Erythroblast (primary cell): ENCODE data around the gene TIMM10.

Experiments
- DNase-seq, 2 experiments: peaks; one replicate each; lab custom pipeline; 2025; lab: John Stamatoyannopoulos, UW
- GATA1 ChIP-seq: IDR thresholded peaks from 2 replicates; pipeline ENCODE4 v1.6.1; 2011; ENCODE audit warnings: low read depth, mild to moderate bottlenecking, control low read depth, low read length, moderate library complexity
- POLR2A ChIP-seq: IDR thresholded peaks from 2 replicates; pipeline ENCODE4 v1.6.1; 2011; ENCODE audit warnings: mild to moderate bottlenecking, low read length

TIMM10 gene

GRCh38 chr11:57529012-57529411 lies 1.5 kb downstream of the TIMM10 start:
- TF ChIP-seq GATA1 (no peak), POLR2A (no peak)
- no peak for DNase-seq

GRCh38 chr11:57527056-57527631 lies 3.4 kb downstream of the TIMM10 start:
- peak; percentile 75 to 88 for DNase-seq
- TF ChIP-seq GATA1 (no peak), POLR2A (no peak)

GRCh38 chr11:57523419-57523818 lies 7.1 kb downstream of the TIMM10 start:
- DNase-seq, result no peak
- TF ChIP-seq GATA1 (no peak), POLR2A (no peak)

- TF ChIP-seq POLR2A, result no peak
- no peak for TF ChIP-seq GATA1
- peak in 1 of 2 experiments; percentile 37 for DNase-seq
Observed at GRCh38 chr11:57521116-57521515, 9.4 kb downstream of the TIMM10 start.

- DNase-seq, result no peak
- TF ChIP-seq POLR2A, result no peak
- no peak for TF ChIP-seq GATA1
Observed at GRCh38 chr11:57516061-57516443, 14.5 kb downstream of the TIMM10 start.

- DNase-seq, result peak; percentile 73 to 78
- TF ChIP-seq GATA1, result no peak
- peak; percentile 67 for TF ChIP-seq POLR2A
Observed at GRCh38 chr11:57515332-57516060, 15.1 kb downstream of the TIMM10 start, which contains the start of gene SLC43A1. TSS of gene SLC43A1 (minus strand) at chr11:57515702. CDS start at chr11:57514111, 1,591 bp downstream.

- peak; percentile 64 to 74 for DNase-seq
- peak; percentile 3 for TF ChIP-seq POLR2A
- no peak for TF ChIP-seq GATA1
Observed at GRCh38 chr11:57514538-57515331, 15.8 kb downstream of the TIMM10 start.

- DNase-seq, result peak; percentile 61 to 72
- TF ChIP-seq GATA1, result no peak
- peak; percentile 21 for TF ChIP-seq POLR2A
Observed at GRCh38 chr11:57513911-57514537, 16.5 kb downstream of the TIMM10 start.

GRCh38 chr11:57513452-57513795 lies 17.1 kb downstream of the TIMM10 start:
- DNase-seq, result peak; percentile 54 to 69
- peak; percentile 40 for TF ChIP-seq POLR2A
- no peak for TF ChIP-seq GATA1

- peak; percentile 92 to 96 for DNase-seq
- TF ChIP-seq POLR2A (peak; percentile 72), GATA1 (peak; percentile 64)
Observed at GRCh38 chr11:57512646-57513451, 17.7 kb downstream of the TIMM10 start.

GRCh38 chr11:57511741-57512430 lies 18.7 kb downstream of the TIMM10 start:
- TF ChIP-seq POLR2A, result no peak
- no peak for TF ChIP-seq GATA1

GRCh38 chr11:57508341-57509170 lies 22.0 kb downstream of the TIMM10 start:
- no peak for TF ChIP-seq POLR2A
- TF ChIP-seq GATA1, result no peak
- no peak for DNase-seq

More at GRCh38 chr11:57511741-57512430, 18.7 kb downstream of the TIMM10 start:
- peak in 1 of 2 experiments; percentile 51 for DNase-seq
